ENCODE results near the gene MAPK1. TPM values are rescaled to one million over a fixed set of nuclear protein-coding genes. Genes with fewer than 3 reads are reported as not detected.
"Not testable (repeated sequence)": the region's sequence is repeated elsewhere in the genome, so short reads cannot be mapped to it uniquely, and the experiment has no call there.

Gene MAPK1
- total RNA-seq, 1 donor from 2014 or later, result 112 TPM

DNA sequence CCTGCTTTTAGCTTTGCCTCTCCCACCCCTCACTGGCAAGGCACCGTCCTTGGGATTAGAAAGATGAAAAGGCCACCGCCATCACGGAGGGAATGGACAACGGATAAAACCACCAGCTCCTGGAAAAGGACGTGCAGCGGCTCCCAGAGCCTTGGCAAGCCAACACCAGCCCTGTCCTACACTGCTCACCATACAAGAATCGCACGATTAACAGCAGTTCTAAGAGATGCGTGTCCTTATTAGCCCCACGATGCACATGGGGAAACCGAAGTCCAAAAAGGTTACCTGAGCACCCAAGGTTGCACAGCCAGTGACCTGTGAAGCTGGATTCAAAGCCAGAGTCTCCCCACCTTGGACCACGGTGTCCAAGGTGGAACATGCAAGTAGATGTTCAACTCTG lies 139.2 kb downstream of the MAPK1 start:
- DNase-seq (ENCODE audit: extremely low spot score, unreplicated experiment), result no peak
- TF ChIP-seq, protein P1, sequence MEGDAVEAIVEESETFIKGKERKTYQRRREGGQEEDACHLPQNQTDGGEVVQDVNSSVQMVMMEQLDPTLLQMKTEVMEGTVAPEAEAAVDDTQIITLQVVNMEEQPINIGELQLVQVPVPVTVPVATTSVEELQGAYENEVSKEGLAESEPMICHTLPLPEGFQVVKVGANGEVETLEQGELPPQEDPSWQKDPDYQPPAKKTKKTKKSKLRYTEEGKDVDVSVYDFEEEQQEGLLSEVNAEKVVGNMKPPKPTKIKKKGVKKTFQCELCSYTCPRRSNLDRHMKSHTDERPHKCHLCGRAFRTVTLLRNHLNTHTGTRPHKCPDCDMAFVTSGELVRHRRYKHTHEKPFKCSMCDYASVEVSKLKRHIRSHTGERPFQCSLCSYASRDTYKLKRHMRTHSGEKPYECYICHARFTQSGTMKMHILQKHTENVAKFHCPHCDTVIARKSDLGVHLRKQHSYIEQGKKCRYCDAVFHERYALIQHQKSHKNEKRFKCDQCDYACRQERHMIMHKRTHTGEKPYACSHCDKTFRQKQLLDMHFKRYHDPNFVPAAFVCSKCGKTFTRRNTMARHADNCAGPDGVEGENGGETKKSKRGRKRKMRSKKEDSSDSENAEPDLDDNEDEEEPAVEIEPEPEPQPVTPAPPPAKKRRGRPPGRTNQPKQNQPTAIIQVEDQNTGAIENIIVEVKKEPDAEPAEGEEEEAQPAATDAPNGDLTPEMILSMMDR (conservative IDR thresholded peaks at IDR 0.05), result no peak
- Mint-ChIP-seq H3K27me3 (no peaks in the 10 kb centered on the region), H3K27ac (no peak overlapping the region), H3K9me3 (no peaks in the 10 kb centered on the region), H3K36me3 (no peaks in the 10 kb centered on the region), H3K4me1 (ENCODE audit: unreplicated experiment) (peaks cover 7% of the 10 kb centered on the region), H3K4me3 (no peak overlapping the region)

DNA sequence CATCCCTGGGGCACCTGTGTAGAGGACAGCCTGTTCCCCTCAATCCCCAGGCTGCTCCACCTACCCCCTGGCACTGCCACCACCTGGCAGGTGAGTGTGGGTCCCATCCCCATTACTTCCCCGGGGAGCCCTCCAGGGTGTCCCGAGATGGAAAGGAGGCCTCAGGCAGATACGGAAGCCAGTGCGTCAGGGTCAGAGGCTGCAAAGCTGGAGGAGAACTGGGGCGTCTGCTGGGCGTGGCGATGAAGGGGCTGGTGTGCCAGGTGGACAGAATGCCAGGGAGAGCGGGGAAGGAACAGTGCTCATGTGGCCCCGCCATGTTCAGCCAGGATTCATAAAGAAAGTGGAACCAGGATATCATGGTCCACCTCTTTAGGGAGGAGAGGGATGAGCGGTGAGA lies 139.7 kb downstream of the MAPK1 start:
- DNase-seq (ENCODE audit: extremely low spot score, unreplicated experiment), result no peak
- no peak overlapping the region for H3K27ac Mint-ChIP-seq
- H3K9me3 Mint-ChIP-seq, result no peaks in the 10 kb centered on the region
- H3K36me3 Mint-ChIP-seq, result no peaks in the 10 kb centered on the region
- no peak overlapping the region for H3K4me3 Mint-ChIP-seq
- H3K4me1 Mint-ChIP-seq (ENCODE audit: unreplicated experiment), result peaks cover 7% of the 10 kb centered on the region
- TF ChIP-seq, protein P1 (conservative IDR thresholded peaks at IDR 0.05), result no peak
- H3K27me3 Mint-ChIP-seq, result no peaks in the 10 kb centered on the region

DNA sequence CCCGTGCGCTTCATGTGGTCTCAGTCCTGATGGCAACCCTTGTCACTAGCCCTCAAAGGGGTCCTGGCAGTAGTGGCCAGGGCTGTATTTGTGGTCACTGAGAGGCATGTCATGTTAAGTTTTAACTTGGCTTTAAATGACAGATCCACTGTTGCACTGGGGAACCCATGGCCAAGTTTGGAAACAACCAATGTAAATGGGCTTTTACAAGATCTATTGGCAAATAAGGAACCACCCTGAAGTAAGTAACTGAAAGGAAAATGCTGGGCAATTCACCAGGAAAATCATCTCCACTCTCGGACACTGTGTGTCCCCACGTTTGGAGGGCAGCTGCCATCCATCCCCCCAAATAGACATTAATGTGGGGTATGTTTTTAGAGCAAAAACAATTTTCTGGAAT lies 140.3 kb downstream of the MAPK1 start:
- TF ChIP-seq, protein P1 (conservative IDR thresholded peaks at IDR 0.05), result no peak
- no peaks in the 10 kb centered on the region for H3K27me3 Mint-ChIP-seq
- H3K36me3 Mint-ChIP-seq, result no peaks in the 10 kb centered on the region
- H3K9me3 Mint-ChIP-seq, result no peaks in the 10 kb centered on the region
- no peak for DNase-seq (ENCODE audit: extremely low spot score, unreplicated experiment)
- H3K4me1 Mint-ChIP-seq (ENCODE audit: unreplicated experiment), result peaks cover 7% of the 10 kb centered on the region
- no peak overlapping the region for H3K4me3 Mint-ChIP-seq
- H3K27ac Mint-ChIP-seq, result no peak overlapping the region

DNA sequence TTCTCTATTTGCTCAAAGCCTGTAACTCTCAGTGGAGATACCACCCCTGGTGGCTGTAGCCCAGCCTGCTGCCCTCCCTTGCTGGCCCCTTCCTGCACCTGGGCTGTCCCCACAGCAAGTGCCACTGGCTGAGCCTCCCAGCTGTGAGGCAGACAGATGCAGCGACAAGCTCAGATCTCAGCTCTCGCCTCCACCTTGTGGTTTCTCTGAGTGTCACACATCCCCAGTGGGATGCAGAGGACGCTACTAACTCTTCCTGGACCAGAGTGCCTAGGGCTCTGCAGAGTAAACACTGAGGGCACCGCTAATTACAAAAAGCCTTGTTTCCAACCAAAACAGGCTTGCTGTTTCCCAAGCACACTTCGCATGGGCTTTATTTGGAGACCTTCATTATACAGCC lies 140.8 kb downstream of the MAPK1 start:
- peaks cover 7% of the 10 kb centered on the region for H3K4me1 Mint-ChIP-seq (ENCODE audit: unreplicated experiment)
- TF ChIP-seq, protein P1 (conservative IDR thresholded peaks at IDR 0.05), result peak; percentile 64
- peaks cover 3% of the 10 kb centered on the region for H3K36me3 Mint-ChIP-seq
- no peak overlapping the region for H3K4me3 Mint-ChIP-seq
- H3K9me3 Mint-ChIP-seq, result no peaks in the 10 kb centered on the region
- H3K27ac Mint-ChIP-seq, result peak overlapping the region; percentile 38
- DNase-seq (ENCODE audit: extremely low spot score, unreplicated experiment), result no peak
- no peaks in the 10 kb centered on the region for H3K27me3 Mint-ChIP-seq

DNA sequence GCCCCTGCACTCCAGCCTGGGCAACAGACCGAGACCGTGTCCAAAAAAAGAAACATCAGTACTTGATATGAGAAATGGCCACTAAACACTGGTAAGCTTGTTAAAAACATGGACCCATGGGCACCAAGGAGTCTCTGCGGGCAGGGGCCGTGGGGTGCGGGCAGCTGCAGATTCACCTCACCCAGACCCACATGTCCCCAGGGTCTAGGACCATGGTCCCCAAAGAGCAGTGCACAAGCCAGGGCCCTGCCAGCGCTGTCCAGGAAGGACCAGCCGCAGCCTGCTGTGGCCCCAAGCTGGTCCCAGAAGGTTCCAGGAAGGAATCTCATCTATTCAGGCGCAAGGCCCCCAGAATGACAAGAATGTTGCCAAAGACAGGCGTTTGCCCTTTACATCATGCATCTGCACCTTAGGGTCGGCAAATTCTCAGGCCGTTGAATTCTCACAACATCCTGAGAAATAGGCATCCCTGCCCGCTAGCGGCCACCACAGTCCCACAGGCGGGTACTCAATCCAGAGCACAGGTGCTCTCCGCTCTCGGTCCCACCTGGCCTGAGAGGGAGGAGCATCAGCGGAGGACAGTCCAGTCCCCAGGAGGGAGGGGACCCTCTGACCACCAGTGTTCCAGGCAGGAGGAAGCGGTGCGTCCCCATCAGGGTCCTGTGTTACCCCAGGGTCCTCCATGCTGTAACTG lies 141.3 kb downstream of the MAPK1 start:
- Mint-ChIP-seq H3K27ac (no peak overlapping the region), H3K27me3 (no peaks in the 10 kb centered on the region), H3K9me3 (no peaks in the 10 kb centered on the region), H3K4me3 (no peak overlapping the region), H3K36me3 (peaks cover 4% of the 10 kb centered on the region), H3K4me1 (ENCODE audit: unreplicated experiment) (peaks cover 7% of the 10 kb centered on the region)
- TF ChIP-seq, protein P1 (conservative IDR thresholded peaks at IDR 0.05), result no peak
- DNase-seq (ENCODE audit: extremely low spot score, unreplicated experiment), result no peak

DNA sequence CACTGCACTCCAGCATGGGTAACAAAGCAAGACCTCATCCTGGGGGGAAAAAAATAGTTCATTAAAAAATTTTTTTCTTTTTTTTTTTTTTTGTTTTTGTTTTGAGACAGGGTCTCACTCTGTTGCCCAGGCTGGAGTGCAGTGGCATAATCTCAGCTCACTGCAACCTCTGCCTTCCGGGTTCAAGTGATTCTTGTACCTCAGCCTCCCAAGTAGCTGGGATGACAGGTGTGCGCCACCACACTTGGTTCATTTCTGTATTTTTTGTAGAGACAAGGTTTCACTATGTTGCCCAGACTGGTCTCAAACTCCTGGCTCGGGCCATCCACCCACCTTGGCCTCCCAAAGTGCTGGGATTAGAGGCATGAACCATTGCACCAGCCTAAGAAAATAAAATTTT lies 142.9 kb downstream of the MAPK1 start:
- not testable (repeated sequence) for H3K9me3 Mint-ChIP-seq; H3K27ac Mint-ChIP-seq; H3K27me3 Mint-ChIP-seq; H3K4me3 Mint-ChIP-seq; H3K4me1 Mint-ChIP-seq (ENCODE audit: unreplicated experiment); H3K36me3 Mint-ChIP-seq; DNase-seq (ENCODE audit: extremely low spot score, unreplicated experiment)

DNA sequence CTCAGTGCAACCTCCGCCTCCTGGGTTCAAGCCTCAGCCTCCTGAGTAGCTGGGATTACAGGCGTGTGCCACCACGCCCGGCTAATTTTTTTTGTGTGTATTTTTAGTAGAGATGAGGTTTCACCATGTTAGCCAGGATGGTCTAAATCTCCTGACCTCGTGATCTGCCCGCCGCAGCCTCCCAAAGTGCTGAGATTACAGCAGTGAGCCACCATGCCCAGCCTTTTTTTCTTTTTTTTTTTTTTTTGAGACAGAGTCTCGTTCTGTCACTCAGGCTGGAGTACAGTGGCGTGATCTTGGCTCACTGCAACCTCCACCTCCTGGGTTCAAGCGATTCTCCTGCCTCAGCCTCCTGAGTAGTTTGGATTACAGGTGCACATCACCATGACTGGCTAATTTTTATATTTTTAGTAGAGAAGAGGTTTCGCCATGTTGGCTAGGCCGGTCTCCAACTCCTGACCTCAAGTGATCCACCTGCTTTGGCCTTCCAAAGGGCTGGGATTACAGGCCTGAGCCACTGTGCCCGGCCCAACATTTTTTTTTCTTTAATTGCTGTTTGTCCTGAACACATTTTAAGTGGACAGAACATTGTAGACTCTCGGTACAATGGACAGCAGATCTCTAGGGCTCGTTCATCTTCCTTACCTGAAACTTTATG lies 146.1 kb downstream of the MAPK1 start:
- H3K9me3 Mint-ChIP-seq; H3K4me3 Mint-ChIP-seq; H3K27me3 Mint-ChIP-seq; DNase-seq (ENCODE audit: extremely low spot score, unreplicated experiment); H3K36me3 Mint-ChIP-seq; H3K27ac Mint-ChIP-seq: not testable (repeated sequence)
- peaks cover 12% of the 10 kb centered on the region for H3K4me1 Mint-ChIP-seq (ENCODE audit: unreplicated experiment)

DNA sequence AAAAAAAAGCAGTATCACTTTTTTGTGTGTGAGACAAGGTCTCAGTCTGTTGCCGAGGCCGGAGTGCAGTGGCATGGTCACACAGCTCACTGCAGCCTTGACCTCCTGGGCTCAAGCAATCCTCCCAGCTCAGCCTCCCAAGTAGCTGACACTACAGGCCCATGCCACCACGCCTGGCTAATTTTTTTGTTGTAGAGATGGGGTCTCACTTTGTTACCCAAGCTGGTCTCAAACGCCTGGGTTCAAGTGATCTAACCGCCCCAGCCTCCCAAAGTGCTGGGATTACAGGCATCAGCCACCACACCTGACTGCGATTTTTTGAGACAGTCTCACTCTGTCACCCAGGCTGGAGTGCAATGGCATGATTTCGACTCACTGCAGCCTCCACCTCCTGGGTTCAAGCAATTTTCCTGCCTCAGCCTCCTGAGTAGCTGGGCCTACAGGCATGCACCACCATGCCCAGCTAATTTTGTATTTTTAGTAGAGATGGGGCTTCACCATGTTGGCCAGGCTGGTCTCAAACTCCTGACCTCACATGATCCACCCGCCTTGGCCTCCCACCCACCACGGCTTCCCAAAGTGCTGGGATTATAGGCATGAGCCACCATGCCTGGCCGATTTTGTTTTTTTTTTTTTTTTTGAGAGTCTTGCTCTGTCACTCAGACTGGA lies 147.1 kb downstream of the MAPK1 start:
- not testable (repeated sequence) for H3K27ac Mint-ChIP-seq; DNase-seq (ENCODE audit: extremely low spot score, unreplicated experiment); H3K4me3 Mint-ChIP-seq; H3K9me3 Mint-ChIP-seq; H3K36me3 Mint-ChIP-seq; H3K27me3 Mint-ChIP-seq
- peaks cover 15% of the 10 kb centered on the region for H3K4me1 Mint-ChIP-seq (ENCODE audit: unreplicated experiment)
